GM19438 (cell line): ENCODE measurements around the gene CTNNA3.

Experiments
- ATAC-seq: cut with Tn5 transposase; IDR thresholded peaks from one replicate; pipeline ENCODE4 v1.9.1; 2021; ENCODE audit warnings: low read depth; ENCODE audit not compliant: unreplicated experiment

Gene CTNNA3

DNA sequence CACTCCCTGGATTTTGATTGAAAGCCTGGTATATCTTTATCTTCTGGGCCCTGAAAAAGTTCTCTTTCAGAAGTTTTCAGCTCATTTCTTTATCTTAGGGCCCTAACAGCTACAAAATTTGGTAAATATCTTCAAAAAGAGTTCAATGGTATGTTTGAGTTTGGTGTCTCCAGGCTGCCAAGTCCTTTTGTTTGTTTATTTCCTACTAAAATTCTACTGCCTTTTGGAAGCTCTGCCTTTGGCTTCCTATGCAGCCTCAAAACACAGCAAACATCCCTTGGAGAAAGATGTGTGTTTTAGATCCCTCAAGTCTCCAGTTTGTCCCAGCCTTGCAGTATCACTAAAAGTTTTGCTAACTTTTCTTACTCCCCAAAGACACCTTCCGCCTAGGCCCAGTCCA is 623.3 kb downstream of the CTNNA3 start:
- no peak for ATAC-seq

DNA sequence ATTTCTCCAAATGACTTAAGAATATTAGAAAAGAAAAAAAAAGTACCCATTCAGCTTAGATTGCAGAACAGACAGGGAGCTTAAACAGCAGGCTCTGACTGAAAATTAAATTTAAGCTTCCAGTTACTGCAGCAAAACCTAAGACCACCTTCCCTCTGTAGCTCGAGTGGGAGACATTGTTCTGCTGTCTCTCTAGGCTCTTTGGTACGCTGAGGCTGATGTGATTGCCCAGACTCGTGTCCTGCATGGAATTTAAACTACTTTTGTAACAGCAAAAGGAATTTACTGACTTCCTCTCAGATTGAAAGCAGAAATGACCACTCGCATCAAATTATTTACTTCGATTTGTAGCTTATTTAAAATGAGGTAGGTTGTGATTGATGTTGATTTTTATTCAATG is 645.6 kb downstream of the CTNNA3 start:
- no peak for ATAC-seq

DNA sequence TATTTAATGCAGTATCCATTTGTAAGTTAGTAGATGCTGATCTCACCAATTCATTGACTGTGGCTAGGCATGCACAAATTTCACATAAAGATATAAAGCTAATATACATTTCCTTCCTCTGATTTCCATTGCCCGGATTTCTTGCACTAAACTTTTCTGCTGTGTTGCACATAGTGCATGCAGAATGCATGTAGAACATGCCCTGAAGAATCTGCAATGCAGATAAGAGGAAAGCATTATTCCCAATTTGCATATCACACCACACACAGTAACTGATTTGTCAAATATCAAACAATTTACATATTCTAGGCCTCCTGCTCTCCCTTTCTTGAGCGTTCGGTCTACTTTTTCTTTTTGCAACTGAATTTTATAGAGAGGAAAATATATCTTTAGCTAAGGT is 646.0 kb downstream of the CTNNA3 start:
- no peak for ATAC-seq

DNA sequence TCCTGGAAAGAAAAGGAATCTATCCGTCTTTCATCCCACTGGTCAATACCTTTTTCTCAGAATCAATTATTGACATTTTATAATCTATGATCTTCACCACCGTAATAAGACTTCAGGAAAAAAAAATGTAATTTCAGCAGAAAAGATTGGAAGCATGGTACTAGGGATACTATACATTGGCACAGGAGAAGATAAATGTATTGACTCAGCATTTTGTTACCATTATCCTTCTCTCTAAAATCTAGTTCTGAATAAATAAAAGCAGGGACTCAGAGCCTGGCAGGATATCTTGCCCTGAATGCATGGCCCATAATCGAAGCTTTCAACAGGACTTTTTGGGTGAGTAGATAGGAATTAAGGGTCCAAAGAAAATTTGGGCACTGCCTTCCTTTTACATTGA is 649.5 kb downstream of the CTNNA3 start:
- ATAC-seq = no peak

DNA sequence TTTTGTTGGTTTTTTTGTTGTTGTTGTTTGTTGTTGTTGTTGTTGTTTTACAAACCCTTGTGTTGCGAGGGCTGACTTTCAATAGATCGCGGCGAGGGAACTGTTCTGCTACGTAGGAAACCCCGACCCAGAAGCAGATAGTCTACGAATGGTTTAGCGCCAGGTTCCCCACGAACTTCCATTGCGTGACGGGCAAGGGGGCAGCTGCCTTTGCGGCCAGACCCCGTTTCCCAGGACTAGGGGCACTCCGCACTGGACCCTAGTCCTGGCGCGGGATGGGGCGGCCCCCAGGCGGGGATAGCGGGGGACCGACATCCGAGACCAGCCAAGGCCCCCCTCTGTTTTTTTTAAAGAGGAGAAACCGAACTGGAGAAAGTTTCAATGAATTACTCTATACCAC is 650.6 kb downstream of the CTNNA3 start:
- no peak for ATAC-seq

DNA sequence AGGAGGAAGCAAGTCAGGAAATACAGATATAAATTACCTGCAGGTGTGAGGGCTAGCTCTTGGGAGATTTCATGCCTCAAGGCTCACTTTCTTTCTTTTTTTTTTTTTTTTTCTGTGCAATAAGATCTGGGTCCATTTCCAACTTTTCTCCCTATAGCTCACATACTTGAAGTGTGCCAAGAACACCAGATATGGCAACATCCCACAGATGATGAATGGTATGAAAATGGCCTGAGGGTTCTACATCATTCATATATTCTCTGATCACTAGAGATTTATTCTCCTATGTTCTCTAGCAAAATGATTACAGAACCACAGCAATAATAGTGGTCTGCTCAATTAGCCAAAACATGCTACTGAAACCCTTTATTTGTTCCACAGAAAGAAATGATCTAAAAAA is 653.0 kb downstream of the CTNNA3 start:
- ATAC-seq = no peak

DNA sequence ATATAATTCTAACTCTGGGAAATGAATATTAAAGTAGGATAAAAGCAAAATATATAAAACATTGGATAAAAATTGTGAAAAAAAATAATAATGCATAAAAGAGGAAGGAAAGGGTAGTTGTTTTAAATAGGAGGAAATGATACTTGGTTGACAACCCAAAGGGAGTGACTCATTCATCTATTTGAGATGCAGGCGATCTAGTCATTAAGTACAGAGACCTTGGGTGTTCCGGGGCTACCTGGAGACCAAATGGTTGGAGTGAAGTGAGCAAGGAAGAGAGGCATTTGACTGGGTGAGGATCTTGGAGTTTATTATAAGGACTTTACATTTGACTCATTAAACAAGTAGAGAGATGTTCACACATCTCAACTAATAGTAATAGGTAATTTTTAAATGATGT is 659.2 kb downstream of the CTNNA3 start:
- no peak for ATAC-seq

DNA sequence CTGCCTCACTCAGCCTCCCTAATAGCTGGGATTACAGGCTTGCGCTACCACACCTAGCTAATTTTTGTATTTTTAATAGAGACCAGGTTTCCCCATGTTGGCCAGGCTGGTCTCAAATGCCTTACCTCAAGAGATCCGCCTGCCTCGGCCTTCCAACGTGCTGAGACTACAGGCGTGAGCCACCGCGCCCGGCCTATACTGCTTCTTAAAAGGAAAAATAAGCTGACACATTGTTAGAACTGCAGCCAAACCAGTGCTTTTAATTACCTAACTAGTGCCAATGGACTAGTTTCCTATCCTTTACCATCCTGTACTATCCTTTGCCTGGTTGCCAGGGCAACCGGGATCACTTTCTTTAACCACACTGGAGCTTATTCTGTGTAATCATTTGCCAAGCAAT is 662.1 kb downstream of the CTNNA3 start:
- ATAC-seq = no peak

DNA sequence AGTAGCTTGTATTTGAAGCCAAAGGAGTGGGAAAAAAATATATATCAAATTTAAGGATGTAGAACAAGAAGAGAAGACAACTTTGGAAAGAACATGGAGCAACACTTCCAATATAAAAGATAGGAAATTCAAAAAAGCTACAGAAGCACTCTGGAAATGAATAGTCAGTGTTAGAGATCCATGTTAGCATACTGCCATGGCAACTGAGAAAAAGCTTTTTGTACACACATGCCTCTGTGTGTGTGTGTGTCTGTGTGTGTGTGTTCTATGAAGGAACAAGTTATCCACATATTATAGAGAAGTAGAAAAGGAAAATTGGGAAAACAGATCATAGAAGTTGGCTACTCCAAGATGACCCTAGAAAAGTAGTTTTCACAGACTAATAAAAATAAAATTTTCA is 673.9 kb downstream of the CTNNA3 start:
- no peak for ATAC-seq

DNA sequence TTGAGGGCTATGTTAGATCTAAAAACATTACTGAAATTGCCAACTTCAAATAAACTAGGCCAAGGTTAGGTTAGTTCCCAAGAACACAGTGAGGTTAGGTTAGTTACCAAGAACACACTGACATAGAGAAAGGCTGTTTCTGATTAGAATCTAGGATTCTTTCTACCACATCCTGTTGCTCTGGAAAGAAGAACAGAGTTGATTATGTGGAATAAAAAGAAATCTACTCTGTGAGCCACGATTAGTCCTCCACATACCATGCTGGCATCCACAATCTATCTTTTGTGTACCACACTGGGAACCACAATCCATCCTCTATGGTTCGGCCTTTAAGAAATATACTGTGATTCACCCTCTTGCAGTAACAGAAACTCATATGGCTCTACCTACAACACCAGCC is 678.8 kb downstream of the CTNNA3 start:
- no peak for ATAC-seq

DNA sequence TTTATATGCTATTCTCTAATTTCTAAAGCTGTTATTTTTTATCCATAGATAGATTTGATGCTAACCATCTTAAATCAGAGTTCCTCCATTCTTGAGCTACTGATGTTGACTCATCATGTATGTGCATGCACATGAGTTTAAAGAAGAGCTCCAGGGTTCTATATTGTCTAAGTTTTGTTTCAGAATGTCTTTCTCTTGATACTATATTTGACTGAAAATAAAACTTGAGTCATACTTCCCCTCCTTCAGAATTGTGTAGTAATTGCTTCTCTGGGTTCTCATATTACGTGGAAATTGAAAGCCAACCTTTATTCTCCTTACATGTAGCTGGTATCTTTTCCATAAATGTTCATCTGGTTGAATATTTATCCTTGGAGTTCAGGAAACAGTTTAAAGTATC is 680.8 kb downstream of the CTNNA3 start:
- ATAC-seq = no peak

DNA sequence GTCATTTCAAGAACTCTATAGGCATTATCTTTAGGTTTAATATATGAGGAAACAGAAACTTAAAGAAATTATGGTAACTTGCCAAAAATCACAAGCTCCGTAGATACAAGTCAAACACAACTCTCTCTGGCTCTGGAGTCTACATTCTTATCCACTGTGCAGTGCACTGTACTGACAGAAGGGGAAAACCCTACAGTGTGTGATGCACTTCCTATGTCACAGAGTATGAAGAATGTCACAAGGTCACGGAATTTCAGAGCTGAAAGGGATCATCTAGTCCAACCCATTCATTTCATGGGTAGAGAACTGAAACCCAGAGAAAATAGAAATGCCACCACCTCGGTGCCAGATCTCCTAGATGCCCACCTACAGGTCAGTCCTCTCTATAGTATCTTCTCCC is 684.0 kb downstream of the CTNNA3 start:
- ATAC-seq = no peak

DNA sequence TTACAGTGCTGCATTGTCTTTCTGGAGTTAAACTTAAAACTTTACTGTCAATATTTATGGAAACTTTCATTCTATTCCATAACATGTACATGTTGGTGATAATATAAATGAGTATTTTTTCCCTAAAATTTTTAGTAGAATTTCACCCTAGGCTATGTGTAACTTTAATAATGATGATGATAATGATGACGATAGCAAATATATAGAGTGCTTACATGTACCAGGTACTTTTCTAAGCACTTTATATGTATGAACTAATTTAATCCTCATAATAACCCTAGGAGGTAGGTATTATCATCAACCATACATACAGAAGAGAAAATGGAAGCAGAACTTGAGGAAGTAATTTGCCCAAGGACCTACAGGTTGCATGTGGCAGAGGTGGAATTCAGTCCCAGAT is 684.5 kb downstream of the CTNNA3 start:
- no peak for ATAC-seq

DNA sequence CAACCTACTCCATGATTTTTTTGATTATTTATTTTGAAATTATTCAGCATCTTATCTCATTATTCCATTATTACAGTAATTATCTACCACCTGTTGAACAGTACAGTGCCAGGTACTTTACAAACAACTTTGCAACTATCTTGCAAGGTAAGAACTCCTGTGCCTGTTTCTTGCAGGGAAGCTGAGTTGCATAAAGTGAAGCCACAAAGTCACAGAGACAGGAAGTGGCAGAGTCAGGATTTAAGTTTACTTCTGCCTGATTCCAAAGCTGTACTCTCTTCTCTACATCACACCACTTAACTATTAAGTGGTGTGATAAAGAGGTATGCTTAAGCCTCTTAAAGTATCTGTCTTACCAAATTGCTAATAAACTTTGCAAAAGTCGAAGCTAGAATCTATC is 690.0 kb downstream of the CTNNA3 start:
- no peak for ATAC-seq

DNA sequence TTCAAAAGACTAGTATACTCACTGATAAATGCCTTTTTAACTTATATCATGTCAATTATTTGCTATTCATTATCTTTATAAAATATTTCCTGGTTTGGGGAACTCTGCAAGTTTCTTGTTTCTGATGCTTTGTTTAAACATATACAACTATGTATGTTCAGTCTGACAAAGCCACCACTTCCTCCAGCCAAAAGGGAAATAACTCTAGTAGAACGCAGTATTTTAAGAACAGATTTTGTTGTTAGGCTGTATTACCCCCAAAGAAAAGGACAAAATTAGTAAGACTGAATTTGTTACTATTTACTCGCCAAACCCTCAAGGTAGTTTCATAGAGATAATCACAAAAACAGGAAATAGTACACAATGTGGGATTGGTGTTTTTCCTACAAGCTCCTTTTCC is 691.3 kb downstream of the CTNNA3 start:
- no peak for ATAC-seq

DNA sequence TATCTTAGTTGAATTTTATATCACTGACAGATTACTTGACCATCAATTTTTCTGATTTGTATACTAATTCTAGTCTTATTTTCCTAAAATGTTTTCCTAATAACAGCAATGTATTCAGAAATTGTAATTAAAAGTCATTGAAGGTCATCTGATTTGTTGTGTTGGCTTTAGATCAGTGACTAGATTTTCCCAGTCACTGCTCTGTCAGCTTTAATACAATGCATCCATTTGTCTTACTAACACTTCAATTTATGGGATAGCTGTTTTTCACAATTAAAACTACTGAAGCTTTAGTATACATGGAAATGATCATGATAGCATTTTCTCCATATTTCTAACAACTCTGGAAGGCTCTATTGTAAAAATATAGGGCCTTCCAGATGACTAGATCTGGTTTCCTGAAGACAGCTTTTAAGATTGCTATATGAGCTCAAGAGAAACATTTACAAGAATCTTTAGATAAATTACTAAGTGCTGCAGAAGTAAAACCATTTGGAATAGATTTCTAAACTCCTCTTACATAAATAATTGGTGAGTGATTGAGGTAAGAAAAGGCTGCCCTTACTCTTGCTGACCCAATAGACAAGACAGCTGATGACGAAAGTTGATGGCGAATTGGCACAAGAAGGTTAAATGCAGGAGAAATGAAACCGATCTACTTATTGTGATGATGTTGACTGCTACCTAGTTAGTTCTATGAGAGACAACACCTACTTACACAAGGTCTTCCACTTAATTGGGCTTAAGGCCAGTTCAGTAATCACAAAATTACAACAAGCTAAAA is 696.0 kb downstream of the CTNNA3 start:
- ATAC-seq = no peak

DNA sequence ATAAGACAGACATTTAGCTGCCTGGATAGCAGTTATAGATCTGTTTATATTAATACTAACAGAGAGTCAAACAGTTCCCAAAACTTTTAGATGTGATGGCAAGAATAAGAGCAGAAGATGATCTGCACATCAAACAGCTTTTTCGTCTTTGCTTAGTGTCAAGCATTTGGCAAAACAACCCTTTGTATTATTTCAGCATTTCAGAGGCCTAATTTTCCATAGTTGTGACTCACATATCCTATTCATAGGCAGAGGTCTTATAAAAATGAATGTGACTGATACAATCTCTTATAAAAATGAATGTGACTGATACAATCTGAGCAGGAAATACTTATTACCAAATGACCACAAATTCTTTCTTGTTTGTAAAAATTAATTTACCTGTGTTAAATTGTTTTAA is 699.0 kb downstream of the CTNNA3 start:
- ATAC-seq = no peak

DNA sequence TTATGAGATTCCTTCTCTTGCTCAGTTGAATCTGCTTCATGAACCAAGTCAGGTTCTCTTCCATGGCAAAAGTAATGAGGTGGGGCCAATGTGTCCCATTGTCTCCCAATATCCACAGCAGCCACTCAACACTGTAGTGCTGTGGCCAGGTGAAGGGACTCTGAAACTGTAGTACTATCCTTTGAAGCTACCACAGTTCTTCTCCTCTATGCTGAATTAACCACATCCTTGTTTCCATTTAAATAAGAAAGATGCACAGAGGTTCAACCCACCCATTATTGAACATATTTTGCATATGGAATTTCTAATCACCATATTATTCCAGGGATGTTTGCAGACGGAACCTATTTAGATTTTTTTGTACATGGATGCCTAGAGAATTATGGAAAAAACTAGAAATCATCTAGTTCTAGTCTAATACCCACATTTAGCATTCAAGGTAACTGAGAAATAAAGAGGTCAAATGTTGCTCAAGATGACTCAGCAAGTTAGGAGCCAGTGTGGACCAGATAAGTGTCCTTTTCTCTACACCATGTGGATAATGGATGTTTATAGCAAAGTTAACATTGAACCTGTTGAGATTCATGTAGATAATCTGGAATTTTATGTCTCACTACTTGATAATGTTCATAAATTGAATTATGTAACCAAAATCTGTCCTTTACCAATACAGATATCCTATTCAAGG is 705.7 kb downstream of the CTNNA3 start:
- ATAC-seq = no peak

DNA sequence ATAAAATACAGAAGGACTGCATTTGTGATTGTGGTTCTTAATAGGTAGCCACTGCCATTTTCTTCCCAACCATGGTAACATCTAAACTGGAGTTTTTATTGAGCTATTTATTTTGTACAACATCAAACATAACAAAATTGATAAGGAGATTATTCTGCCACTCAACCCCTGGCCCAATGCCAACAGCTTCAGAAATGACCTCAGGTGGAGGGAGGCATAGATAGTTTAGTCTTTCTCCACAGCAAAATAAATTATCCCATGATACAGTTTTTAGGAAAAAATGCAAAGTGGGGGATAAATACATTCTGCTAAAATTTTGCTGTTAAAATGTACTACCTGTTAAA is 712.5 kb downstream of the CTNNA3 start:
- no peak for ATAC-seq

DNA sequence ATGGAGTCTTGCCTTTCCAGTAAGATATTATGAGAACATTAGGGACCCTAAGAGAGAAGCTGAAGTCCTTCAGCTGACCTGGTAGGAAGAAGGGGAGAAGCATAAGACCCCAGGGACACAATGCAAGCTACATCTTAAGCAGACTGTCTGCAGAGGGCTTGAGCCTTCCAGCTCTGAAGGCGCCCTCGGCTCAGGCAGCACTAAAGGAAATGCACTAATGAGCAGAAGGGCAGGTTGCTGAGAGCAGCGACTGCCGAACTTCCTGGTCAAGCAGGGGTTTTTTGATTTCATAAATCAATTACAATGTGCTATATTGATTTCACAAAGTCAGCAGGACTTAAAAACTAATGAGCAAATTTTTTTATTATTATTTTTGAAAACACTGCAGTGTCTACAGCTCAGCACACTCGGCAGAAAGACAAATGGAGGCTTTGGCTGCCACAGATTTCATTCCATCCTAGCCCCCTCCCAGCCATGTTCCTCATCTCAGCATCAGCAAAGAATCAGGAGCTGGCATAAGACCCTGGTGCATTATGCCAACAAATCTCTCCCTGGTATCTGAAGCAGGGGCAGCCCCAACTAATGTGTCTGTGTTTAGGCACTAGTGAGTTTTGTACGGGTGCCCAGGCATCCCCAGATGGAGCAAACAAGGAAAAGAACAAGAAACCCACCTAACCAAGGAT is 713.1 kb downstream of the CTNNA3 start:
- ATAC-seq = no peak

DNA sequence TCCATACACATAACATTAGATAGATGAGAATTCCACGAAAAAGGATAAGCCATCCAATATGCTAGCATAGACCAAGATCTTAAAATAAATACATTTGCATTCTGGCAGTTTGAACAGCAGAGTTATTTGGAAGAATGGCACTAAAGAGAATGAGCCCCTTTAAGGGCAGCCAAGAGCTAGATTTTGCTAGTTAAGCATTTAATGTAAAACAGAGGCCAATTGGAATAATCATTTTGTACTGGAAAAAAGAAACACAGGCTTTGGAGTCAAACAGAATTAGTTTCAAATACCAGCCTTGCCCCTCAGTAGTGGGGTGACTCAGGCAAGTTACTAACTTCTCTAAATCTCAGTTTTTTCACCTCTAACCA is 714.0 kb downstream of the CTNNA3 start:
- ATAC-seq = no peak
